SK-N-SH treated with all-trans-retinoic acid at 6 μM for 48 hours (cell line): ENCODE data around the gene BTBD16.

Experiments
- PATZ1 ChIP-seq: fragments of 250-450 bp; sonication (Bioruptor Pico); IDR thresholded peaks from 2 replicates; pipeline ENCODE4 v1.8.0; 2020; ENCODE audit warnings: mild to moderate bottlenecking, moderate library complexity, borderline replicate concordance
- SNAI2 ChIP-seq: fragments of 250-450 bp; sonication (Bioruptor Pico); IDR thresholded peaks from 2 replicates; pipeline ENCODE4 v1.5.0; 2020; ENCODE audit warnings: mild to moderate bottlenecking, moderate library complexity

DNA sequence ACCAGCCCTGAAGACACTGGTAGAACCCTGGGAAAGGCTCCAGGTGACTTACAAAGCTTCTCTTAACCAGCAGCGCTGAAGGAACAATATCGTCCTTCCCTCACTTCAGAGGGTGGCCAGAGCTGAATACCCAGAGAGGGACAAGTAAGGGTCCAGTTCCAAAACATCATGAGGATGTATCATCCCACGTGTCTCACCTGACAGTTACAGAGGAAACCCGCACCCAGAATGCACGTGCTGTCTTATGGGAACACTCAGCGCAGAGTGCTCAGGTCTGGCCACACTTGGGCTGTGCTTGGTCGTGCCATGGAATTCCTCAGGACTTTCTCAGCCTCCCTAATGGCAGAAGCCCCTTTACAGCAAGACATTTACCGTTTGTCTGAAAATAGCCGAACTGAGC, 46.9 kb upstream of the BTBD16 start:
- TF ChIP-seq SNAI2 (CRISPR knock-in tag) (no peak), PATZ1 (CRISPR knock-in tag) (no peak)
